Measurements from ENCODE around the gene DEFB131B. TPM values are rescaled to one million over a fixed set of nuclear protein-coding genes. Genes with fewer than 3 reads are reported as not detected.

DEFB131B gene
- total and polyA plus RNA-seq, 9 of the 15 experiments (the other 6 are each of a cell fraction or from before 2014, with no cell fraction given) = not detected

DNA sequence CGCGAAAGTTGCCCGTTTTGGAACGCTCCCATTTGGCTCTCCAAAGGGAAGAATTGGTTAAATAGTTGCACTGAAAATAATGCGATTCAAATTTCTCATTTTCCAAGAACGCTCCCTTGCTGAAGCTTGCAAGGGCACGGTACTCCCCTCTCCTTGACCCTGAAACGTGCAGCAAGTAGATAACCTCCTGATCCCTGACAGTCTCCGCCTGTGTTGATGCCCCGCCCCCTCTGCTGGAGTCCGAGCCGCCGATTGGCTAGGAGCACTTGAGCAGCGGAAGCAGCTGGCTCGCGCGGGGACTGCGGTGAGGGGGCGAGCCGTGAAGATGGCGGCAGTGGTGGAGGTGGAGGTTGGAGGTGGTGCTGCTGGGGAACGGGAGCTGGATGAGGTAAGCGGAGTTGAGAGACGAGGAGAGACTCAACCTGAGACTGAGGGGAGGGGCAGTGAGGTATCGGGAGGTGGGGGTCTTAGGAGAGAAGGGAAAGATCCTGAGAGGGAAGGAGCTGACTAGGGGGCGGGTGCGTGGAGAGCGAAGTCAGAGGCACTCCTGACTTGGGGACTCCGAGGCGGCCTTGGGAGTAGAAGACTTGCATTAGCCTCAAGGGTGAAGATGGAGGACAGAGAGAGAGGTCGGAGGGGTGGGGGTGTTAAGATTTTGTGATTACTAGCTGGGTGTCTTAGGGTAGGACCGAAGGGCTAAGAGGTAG is 50.6 kb downstream of the DEFB131B start, which contains the start of gene RNF121 (continued):
- TF ChIP-seq MEF2D (tag; conservative IDR thresholded peaks at IDR 0.05; ENCODE audit: low read depth) = no peak
- TF ChIP-seq, protein P1, sequence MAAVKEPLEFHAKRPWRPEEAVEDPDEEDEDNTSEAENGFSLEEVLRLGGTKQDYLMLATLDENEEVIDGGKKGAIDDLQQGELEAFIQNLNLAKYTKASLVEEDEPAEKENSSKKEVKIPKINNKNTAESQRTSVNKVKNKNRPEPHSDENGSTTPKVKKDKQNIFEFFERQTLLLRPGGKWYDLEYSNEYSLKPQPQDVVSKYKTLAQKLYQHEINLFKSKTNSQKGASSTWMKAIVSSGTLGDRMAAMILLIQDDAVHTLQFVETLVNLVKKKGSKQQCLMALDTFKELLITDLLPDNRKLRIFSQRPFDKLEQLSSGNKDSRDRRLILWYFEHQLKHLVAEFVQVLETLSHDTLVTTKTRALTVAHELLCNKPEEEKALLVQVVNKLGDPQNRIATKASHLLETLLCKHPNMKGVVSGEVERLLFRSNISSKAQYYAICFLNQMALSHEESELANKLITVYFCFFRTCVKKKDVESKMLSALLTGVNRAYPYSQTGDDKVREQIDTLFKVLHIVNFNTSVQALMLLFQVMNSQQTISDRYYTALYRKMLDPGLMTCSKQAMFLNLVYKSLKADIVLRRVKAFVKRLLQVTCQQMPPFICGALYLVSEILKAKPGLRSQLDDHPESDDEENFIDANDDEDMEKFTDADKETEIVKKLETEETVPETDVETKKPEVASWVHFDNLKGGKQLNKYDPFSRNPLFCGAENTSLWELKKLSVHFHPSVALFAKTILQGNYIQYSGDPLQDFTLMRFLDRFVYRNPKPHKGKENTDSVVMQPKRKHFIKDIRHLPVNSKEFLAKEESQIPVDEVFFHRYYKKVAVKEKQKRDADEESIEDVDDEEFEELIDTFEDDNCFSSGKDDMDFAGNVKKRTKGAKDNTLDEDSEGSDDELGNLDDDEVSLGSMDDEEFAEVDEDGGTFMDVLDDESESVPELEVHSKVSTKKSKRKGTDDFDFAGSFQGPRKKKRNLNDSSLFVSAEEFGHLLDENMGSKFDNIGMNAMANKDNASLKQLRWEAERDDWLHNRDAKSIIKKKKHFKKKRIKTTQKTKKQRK (IDR thresholded peaks at IDR 0.05; ENCODE audit: borderline replicate concordance, low read depth, low read length) = no peak
- peak; percentile 97 for TF ChIP-seq TOE1 (IDR thresholded peaks at IDR 0.05; ENCODE audit: borderline replicate concordance)
- no peak for TF ChIP-seq TOE1 (CRISPR knock-in tag; IDR thresholded peaks at IDR 0.05; ENCODE audit: borderline replicate concordance, low read depth)
- TF ChIP-seq EP400 (IDR thresholded peaks at IDR 0.05) = peak; percentile 86; the same call in 1 of the 2 replicates
- no peak for TF ChIP-seq ZC3H8 (IDR thresholded peaks at IDR 0.05)
- 0 out of 2 replicates have a peak, but pooled peaks have one; percentile 5 for TF ChIP-seq SMC3 (conservative IDR thresholded peaks at IDR 0.05; ENCODE audit: insufficient read depth, low read depth, low read length)
- TF ChIP-seq XRCC3 (IDR thresholded peaks at IDR 0.05) = no peak
- TF ChIP-seq RUNX1 (IDR thresholded peaks at IDR 0.05; ENCODE audit: low read depth) = no peak
- TF ChIP-seq CC2D1A (IDR thresholded peaks at IDR 0.05) = 0 out of 2 replicates have a peak, but pooled peaks have one; percentile 9
- no peak for TF ChIP-seq U2AF1 (optimal IDR thresholded peaks at IDR 0.05; ENCODE audit: low read depth, low read length)
- peak; percentile 95 for TF ChIP-seq KDM5B (IDR thresholded peaks at IDR 0.05; ENCODE audit: insufficient replicate concordance, low read depth, low read length)
- no peak for TF ChIP-seq GATAD2A (IDR thresholded peaks at IDR 0.05)
- TF ChIP-seq, protein P2, sequence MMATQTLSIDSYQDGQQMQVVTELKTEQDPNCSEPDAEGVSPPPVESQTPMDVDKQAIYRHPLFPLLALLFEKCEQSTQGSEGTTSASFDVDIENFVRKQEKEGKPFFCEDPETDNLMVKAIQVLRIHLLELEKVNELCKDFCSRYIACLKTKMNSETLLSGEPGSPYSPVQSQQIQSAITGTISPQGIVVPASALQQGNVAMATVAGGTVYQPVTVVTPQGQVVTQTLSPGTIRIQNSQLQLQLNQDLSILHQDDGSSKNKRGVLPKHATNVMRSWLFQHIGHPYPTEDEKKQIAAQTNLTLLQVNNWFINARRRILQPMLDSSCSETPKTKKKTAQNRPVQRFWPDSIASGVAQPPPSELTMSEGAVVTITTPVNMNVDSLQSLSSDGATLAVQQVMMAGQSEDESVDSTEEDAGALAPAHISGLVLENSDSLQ (IDR thresholded peaks at IDR 0.05) = peak; percentile 76
- TF ChIP-seq RBM22 (IDR thresholded peaks at IDR 0.05; ENCODE audit: low read depth, low read length, poor library complexity, severe bottlenecking) = no peak
- TF ChIP-seq ZSCAN32 (CRISPR knock-in tag; IDR thresholded peaks at IDR 0.05) = no peak
- no peak for TF ChIP-seq YBX1 (IDR thresholded peaks at IDR 0.05)
- TF ChIP-seq NRF1 (conservative IDR thresholded peaks at IDR 0.05 in 1 of 2, IDR thresholded peaks at IDR 0.05 in 1 of 2) = peak; percentile 48 to 56; a peak in 3 of 4 replicates
- TF ChIP-seq DACH1 (IDR thresholded peaks at IDR 0.05; ENCODE audit: partially characterized antibody) = peak; percentile 94
- TF ChIP-seq, protein P3, sequence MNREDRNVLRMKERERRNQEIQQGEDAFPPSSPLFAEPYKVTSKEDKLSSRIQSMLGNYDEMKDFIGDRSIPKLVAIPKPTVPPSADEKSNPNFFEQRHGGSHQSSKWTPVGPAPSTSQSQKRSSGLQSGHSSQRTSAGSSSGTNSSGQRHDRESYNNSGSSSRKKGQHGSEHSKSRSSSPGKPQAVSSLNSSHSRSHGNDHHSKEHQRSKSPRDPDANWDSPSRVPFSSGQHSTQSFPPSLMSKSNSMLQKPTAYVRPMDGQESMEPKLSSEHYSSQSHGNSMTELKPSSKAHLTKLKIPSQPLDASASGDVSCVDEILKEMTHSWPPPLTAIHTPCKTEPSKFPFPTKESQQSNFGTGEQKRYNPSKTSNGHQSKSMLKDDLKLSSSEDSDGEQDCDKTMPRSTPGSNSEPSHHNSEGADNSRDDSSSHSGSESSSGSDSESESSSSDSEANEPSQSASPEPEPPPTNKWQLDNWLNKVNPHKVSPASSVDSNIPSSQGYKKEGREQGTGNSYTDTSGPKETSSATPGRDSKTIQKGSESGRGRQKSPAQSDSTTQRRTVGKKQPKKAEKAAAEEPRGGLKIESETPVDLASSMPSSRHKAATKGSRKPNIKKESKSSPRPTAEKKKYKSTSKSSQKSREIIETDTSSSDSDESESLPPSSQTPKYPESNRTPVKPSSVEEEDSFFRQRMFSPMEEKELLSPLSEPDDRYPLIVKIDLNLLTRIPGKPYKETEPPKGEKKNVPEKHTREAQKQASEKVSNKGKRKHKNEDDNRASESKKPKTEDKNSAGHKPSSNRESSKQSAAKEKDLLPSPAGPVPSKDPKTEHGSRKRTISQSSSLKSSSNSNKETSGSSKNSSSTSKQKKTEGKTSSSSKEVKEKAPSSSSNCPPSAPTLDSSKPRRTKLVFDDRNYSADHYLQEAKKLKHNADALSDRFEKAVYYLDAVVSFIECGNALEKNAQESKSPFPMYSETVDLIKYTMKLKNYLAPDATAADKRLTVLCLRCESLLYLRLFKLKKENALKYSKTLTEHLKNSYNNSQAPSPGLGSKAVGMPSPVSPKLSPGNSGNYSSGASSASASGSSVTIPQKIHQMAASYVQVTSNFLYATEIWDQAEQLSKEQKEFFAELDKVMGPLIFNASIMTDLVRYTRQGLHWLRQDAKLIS (CRISPR knock-in tag; IDR thresholded peaks at IDR 0.05) = peak; percentile 18; the same call in 1 of the 2 replicates
- TF ChIP-seq HDAC3 (IDR thresholded peaks at IDR 0.05; ENCODE audit: borderline replicate concordance, partially characterized antibody) = peak; percentile 59

Measured in K562 (cell line).